GM18519 (cell line): ENCODE data around the gene GCSH.

Experiments used
- ATAC-seq: cut with Tn5 transposase; IDR thresholded peaks from one replicate; pipeline ENCODE4 v1.9.1; 2021; ENCODE audit warnings: mild to moderate bottlenecking, moderate library complexity; ENCODE audit not compliant: unreplicated experiment, low FRiP score

GCSH gene

DNA sequence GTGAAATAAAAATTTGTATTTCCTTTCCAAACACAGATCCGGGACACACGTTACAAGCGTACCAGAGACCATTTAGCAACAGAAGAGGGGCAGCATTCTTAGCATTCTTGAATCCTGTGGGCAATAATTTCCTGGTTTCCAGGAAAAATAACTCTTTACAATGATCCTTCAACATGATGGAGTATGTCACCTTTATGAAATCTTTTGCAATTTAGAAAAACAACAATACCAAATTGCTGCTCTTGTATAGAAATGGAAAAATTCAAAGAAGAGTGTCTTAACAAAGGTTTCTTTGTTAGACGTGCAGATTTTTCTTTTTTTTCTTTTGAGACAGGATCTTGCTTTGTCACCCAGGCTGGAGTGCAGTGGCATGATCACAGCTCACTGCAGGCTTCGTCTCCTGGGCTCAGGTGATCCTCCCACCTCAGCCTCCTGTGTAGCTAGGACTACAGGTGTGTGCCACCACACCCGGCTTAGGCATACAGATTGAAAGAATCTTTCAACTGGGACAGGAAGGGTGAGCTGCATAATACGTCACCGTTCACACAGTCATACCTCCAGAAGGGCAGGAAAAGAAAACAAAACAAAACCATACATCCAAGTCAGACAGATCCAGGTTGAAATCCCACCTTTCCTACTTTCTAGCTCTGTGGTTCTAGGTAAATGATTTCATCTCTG, 10.8 kb upstream of the GCSH start:
- no peak for ATAC-seq

- ATAC-seq, result no peak
Observed at GRCh38 chr16:81105946-81106345, 9.8 kb upstream of the GCSH start.

- ATAC-seq, result no peak
Observed at GRCh38 chr16:81101702-81102101, 5.5 kb upstream of the GCSH start.

- ATAC-seq, result no peak
Observed at GRCh38 chr16:81099958-81100357, 3.8 kb upstream of the GCSH start.

GRCh38 chr16:81097230-81097629, 1.0 kb upstream of the GCSH start:
- no peak for ATAC-seq

DNA sequence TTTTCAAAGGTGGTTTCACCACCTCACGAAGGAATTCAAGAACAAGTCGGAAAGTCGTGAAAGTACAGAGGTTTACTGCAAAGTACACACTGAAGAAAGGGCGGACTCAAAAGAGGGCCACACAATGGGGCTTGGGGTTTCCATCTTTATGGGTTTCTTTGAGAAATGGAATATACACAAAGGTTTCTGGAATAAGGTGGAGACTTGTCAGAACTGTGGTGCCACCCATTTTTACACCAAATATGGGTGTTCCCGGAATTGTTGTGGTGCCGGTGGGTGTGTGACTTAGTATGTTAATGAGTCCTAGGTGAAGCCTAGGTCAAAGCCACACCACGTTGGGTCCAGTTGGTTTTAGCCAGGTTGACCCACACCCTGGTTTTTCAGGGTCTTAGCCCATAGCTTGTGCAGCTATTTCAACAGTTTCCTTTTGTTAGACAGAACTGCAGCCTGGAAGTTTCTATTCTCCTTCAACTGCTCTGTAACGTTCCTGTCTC, 567 bp upstream of the GCSH start:
- ATAC-seq, result no peak

GRCh38 chr16:81095653-81095952, 592 bp downstream of the GCSH start:
- ATAC-seq, result peak; percentile 1

GRCh38 chr16:81094771-81095251, 1.4 kb downstream of the GCSH start:
- ATAC-seq, result no peak

- ATAC-seq, result no peak
Observed at GRCh38 chr16:81088836-81089235, 7.4 kb downstream of the GCSH start.

DNA sequence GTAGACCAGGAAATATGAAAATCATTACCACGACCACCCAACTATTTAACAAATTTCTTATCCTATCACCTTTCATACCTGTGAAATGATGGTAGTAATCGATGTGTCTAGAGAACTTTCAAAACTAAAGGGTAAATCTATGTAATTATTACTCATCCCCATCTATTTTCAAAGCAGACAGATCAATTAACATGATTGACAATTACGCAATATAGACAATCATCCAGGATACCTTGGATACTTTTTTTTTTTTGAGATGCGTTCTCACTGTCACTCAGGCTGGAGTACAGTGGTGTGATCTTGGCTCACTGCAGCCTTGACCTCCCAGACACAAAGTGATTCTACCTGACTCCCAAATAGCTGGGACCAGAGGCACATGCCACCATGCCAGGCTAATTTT, 15.2 kb downstream of the GCSH start:
- no peak for ATAC-seq

DNA sequence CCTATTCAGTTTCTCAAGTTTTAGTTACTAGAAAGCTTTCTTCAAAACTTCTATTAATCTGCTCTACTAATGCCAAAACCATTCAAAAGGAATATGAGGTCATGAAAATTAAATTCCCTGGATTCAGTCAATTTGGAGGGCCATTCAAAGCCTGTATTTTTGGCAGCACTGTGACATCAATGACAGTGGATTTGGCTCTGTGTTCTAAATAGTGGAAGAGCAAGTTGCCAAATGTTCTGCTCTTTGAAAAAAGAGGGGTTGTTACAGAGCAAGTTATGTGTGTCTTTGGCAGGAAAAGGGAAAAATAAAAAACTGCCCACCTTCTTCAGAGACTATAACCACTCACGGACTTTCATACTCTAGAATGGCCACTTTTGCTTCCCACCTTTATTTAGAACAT, 16.0 kb downstream of the GCSH start:
- ATAC-seq, result no peak

DNA sequence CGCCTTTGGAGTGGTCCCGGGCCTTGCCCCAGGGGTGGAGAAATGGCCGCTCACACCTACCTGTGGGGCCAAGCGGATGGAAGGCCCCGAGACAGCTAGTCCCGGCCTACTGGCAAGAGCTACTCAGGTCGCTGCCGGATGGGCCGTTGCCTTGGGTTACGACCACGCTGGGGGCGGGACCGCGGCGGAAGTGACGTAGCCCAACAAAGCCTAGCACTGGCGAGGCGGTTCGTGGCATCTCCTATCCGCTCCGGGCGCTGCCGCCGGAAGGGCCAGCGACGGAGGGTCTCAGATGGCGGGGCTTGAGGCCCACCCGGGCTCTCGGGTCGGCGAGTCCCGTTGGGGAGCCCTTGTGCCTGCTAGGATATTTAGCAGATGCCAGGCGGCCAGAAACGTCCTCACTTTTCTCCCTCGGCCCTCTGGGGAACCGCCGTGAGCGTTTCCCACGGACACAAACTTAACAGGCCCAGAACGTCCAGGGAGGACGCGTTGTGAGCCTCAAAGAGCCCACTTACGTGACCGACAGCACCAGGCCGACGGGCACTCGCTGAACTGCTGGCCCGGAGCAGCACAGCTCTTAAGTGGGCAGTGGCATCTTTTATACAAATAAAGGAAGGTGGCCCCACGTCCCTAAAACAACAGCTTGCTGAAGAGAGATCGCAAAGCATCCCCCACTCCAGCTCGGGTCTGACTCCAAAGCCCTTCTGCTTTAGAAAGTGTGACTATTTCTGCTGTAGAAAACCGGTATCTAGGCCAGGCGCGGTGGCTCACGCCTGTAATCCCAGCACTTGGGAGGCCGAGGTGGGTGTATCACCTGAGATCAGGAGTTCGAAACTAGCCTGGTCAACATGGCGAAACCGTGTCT, 18.9 kb downstream of the GCSH start, which contains the start of gene C16orf46:
C16orf46 (minus strand) TSS at position 163 of the 865 bp plus-strand sequence. CDS start 13,283 bp downstream, outside the sequence.
- ATAC-seq, result peak; percentile 92

DNA sequence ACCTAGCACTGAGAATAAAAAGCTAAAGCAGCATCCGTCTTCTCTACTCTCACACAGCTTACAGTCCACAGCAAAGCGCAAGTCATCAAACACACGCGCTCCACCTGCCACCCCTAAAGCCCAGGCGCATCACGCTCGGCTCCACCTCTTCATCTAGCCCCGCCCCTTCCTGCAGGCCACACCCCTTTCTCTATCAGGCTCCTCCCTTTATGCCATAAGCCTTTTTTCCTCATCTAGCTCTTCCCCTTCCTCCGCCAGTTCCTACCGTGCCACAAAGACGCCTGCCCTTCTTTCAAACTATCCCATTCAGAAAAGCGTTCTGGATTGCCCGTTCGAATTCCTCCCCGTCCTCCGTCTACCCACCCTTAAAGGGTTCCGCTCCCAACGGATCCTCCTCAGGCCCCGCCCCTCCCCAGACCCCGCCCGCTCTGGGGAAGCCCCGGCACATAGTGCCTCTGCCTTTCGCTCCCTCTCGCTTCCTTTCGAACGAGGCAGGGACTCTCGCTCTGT, 19.6 kb downstream of the GCSH start:
- ATAC-seq, result peak; percentile 39

GRCh38 chr16:81073560-81074330, 22.4 kb downstream of the GCSH start:
- no peak for ATAC-seq

DNA sequence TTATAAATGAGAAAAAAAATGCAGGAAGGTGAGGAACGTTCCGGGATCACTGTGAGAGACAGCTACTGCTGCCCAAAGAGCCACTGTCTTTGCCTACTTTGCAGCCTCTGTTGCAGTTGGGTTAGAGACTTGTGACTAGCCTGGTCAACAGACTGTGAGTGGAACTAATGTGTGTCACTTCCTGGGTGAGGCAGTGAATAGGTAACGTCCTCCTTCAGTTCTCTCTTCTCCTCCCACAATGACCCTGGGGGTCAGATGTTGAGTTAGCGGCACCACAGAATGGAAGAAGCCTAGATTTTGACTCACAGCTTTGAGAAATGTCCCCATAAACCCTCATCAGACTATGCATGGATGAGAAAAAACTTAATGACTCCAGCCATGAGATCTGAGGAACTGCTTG, 24.4 kb downstream of the GCSH start:
- ATAC-seq, result no peak

DNA sequence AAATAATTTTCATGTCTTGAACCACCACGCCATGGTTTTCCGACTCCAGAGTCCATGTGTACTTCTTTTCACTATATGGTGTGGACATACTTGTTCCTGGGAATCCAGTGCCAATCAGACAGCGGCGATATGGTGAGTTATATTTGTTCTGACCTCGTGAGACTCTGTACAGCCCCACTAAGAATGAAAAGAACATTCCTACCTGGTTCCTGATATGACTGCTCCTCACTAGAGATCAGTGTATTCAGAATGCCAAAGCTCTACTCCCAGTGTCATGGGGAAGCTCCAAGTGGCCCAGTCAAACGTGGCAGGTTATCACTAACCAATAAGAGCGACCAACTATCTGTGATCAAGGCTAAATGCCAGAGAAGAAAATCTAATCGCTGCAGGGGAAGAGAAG, 25.2 kb downstream of the GCSH start:
- no peak for ATAC-seq

- no peak for ATAC-seq
Observed at GRCh38 chr16:81069063-81069462, 27.1 kb downstream of the GCSH start.

DNA sequence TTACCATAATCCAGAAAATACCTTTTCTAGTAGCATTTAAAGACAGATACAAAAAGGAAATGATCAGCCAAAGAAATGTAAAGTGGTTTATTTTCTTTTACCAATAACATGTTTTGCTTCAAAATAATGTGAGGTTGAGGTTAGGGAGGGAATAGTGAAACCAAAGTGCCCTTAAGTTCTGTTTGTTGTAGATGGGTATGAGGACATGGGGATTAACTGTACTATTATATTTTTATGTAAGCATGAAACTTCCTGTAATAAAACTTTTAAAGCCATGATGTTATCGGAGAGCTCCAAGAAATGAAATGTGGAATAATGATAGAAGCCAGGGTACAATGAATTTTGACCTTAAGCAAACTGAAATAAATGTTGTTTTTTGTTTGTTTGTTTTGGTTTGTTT, 29.0 kb downstream of the GCSH start:
- no peak for ATAC-seq

DNA sequence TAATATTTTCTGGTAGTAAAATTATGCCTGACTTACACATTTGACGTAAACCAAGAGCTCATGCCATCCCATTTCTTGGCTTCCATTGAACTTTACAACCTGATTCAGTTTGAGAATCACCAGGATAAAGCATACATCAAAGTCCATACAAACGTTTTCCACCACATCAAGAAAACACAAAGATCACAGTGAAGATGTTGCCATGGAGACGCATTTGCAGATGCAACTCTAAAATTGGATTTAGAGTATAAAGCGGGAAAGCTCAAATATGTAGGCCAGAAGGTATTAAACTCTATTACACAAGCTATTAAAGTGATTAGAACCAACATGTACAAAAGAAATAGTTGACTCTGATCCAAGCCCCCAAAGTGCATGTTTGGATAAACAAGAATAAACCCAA, 29.5 kb downstream of the GCSH start:
- ATAC-seq, result no peak

DNA sequence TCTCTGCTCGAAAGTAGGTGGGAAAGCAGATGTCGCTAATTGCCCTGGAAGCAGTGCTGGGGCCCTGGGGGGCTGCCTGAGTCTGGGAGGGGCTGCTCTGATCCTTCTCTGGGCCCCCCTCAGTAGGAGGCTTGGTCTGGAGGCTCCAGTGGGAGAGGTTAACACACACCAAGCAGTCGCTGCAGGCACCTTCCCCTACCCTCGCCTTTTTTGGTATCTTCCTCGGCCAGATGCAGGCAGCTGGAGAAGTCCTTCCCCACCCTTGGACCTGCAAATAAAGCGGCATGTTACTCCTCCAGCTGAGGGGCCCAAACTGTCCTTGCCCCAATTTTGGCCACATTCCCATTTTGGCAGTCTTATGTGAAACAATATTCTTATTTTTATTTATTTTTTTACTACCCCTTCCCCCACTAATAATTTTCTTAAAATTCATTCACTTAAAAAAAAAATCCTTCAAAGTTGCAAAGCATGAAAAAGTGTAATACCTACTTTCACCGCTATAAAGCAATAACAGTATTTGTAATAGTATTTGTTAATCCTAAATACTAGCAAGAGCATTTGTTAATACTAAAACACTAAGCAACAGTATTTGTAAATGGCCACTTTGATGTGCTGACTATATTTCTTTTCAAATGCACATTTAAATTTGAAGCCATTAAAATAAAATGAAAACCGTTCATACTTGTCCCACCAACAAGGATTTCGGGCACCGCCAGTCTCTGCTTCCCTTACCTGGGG, 34.2 kb downstream of the GCSH start:
- no peak for ATAC-seq
